HCT116 (cell line): Measurements from ENCODE around the gene RASSF3. TPM values are rescaled to one million over a fixed set of nuclear protein-coding genes. Genes with fewer than 3 reads are reported as not detected.

ENCODE experiments used
- ATAC-seq: fragments of 200-7000 bp; cut with Tn5 transposase; 2 replicates; pipeline ENCODE4 v1.9.1; 2020; ENCODE audit warnings: mild to moderate bottlenecking, moderate library complexity
- BruUV-seq: library from RNA; stranded (reverse); fragments of 400-500 nt; replicated peaks from 2 replicates; lab custom pipeline; 2021; lab: Mats Ljungman, UMichigan
- CTCF ChIA-PET: fragments of 300-600 bp; sonication (Branson Sonifier 250); formaldehyde crosslinking; loops from one replicate; lab custom pipeline; 2021; ENCODE audit warnings: antibody characterized with exemption; lab: Charles Lee
- POLR2A ChIA-PET: fragments of 300-600, 350-600 bp; sonication (Branson Sonifier 250); formaldehyde crosslinking; loops from one replicate; lab custom pipeline; 2021; ENCODE audit warnings: antibody characterized with exemption; lab: Charles Lee
- RAD21 ChIA-PET, 2 experiments: fragments of 300-600 bp; sonication (Branson Sonifier 250); formaldehyde crosslinking; loops; one replicate each; lab custom pipeline; 2023; ENCODE audit warnings: low total read pairs in 2 of 2; ENCODE audit not compliant: uncharacterized antibody in 2 of 2, unreplicated experiment in 2 of 2, low non-redundant PET in 1 of 2; lab: Charles Lee
- DNase-seq: peaks from one replicate; pipeline ENCODE4 v3.0.0-alpha.2; 2010; ENCODE audit warnings: low read depth, low spot score
- H2AFZ ChIP-seq: fragments of 200-600 bp; shearing (Covaris generic), sonication (generic); 2 replicates; pipeline ENCODE4 v1.6.1; 2017; ENCODE audit warnings: low read depth, mixed run types, mixed read lengths, antibody characterized with exemption, low read length; ENCODE audit not compliant: poor library complexity, severe bottlenecking
- H3K27ac ChIP-seq: 2 replicates; pipeline ENCODE4 v1.5.1; 2012; ENCODE audit warnings: low read depth, low read length
- H3K27me3 ChIP-seq: fragments of 200-600 bp; sonication (generic); 2 replicates; pipeline ENCODE4 v1.6.1; 2016; ENCODE audit warnings: mixed run types, low read length, mixed read lengths; ENCODE audit not compliant: insufficient read depth
- H3K36me3 ChIP-seq, 2 experiments: fragments of 200-500 bp in 1 of 2; fragments of 200-600 bp in 1 of 2; sonication (Bioruptor generic) in 1 of 2; sonication (generic) in 1 of 2; 2 replicates each; pipeline versions ENCODE4 v1.5.1 to v1.6.1; 2014 to 2016; ENCODE audit warnings: low read length in 2 of 2, inconsistent platforms in 1 of 2, mixed read lengths in 1 of 2, mixed run types in 1 of 2; ENCODE audit not compliant: insufficient read depth in 2 of 2, control insufficient read depth in 1 of 2
- H3K4me1 ChIP-seq, 2 experiments: fragments of 200-600 bp in 1 of 2; sonication (generic) in 1 of 2; 2 replicates each; pipeline versions ENCODE4 v1.5.1 to v1.6.1; 2012 to 2017; ENCODE audit warnings: low read length in 2 of 2, inconsistent platforms in 1 of 2, mild to moderate bottlenecking in 1 of 2, mixed read lengths in 1 of 2, mixed run types in 1 of 2, moderate library complexity in 1 of 2; ENCODE audit not compliant: insufficient read depth in 2 of 2, control insufficient read depth in 1 of 2
- H3K4me2 ChIP-seq: fragments of 200-600 bp; sonication (generic); 2 replicates; pipeline ENCODE4 v1.6.1; 2017; ENCODE audit warnings: mixed run types, low read length, mixed read lengths
- H3K4me3 ChIP-seq, 2 experiments: fragments of 200-600 bp in 1 of 2; sonication (generic) in 1 of 2; replicated peaks in 1 of 2; 2 replicates each; pipeline ENCODE4 v1.5.1; 2011 to 2016; ENCODE audit warnings: low read length in 2 of 2, control low read depth in 1 of 2, low read depth in 1 of 2, mild to moderate bottlenecking in 1 of 2, mixed read lengths in 1 of 2, mixed run types in 1 of 2
- H3K79me2 ChIP-seq: fragments of 200-600 bp; sonication (generic); 2 replicates; pipeline ENCODE4 v1.6.1; 2017; ENCODE audit warnings: mild to moderate bottlenecking, mixed run types, low read length, moderate library complexity, mixed read lengths; ENCODE audit not compliant: insufficient read depth
- H3K9ac ChIP-seq: fragments of 200-600 bp; sonication (generic); 2 replicates; pipeline ENCODE4 v1.6.1; 2016; ENCODE audit warnings: low read length, mixed read lengths
- H3K9me2 ChIP-seq: fragments of 200-600 bp; sonication (generic), shearing (Covaris generic); 2 replicates; pipeline ENCODE4 v1.6.1; 2017; ENCODE audit warnings: mixed run types, mild to moderate bottlenecking, moderate library complexity; ENCODE audit not compliant: insufficient read depth
- H3K9me3 ChIP-seq, 2 experiments: fragments of 200-500 bp in 1 of 2; fragments of 200-600 bp in 1 of 2; sonication (Bioruptor generic) in 1 of 2; sonication (generic) in 1 of 2; 2 replicates each; pipeline ENCODE4 v1.6.1; 2014 to 2017; ENCODE audit warnings: low read length in 2 of 2, mixed read lengths in 2 of 2, inconsistent platforms in 1 of 2, low read depth in 1 of 2, mild to moderate bottlenecking in 1 of 2, mixed run types in 1 of 2, moderate library complexity in 1 of 2; ENCODE audit not compliant: control insufficient read depth in 1 of 2, insufficient read depth in 1 of 2
- H4K20me1 ChIP-seq: fragments of 200-600 bp; sonication (generic), shearing (Covaris generic); 2 replicates; pipeline ENCODE4 v1.6.1; 2017; ENCODE audit warnings: mixed run types, mild to moderate bottlenecking, moderate library complexity; ENCODE audit not compliant: insufficient read depth
- CBX3 ChIP-seq: IDR thresholded peaks from 2 replicates; pipeline ENCODE4 v1.6.1; 2012; ENCODE audit warnings: low read depth
- EGR1 ChIP-seq: IDR thresholded peaks from 2 replicates; pipeline ENCODE4 v1.6.1; 2012; ENCODE audit warnings: low read depth
- ELF1 ChIP-seq: IDR thresholded peaks from 2 replicates; pipeline ENCODE4 v1.6.1; 2012; ENCODE audit warnings: low read depth, borderline replicate concordance
- EZH2 ChIP-seq: fragments of 200-600 bp; sonication (generic); IDR thresholded peaks from 2 replicates; pipeline ENCODE4 v1.6.1; 2017; ENCODE audit warnings: antibody characterized with exemption, mixed run types
- EZH2phosphoT487 ChIP-seq: fragments of 200-600 bp; IDR thresholded peaks from 2 replicates; pipeline ENCODE4 v1.6.1; 2018; ENCODE audit warnings: antibody characterized with exemption, borderline replicate concordance
- FOSL1 ChIP-seq: IDR thresholded peaks from 2 replicates; pipeline ENCODE4 v1.6.1; 2012; ENCODE audit warnings: low read depth
- JUND ChIP-seq: IDR thresholded peaks from 2 replicates; pipeline ENCODE4 v1.6.1; 2012
- POLR2A ChIP-seq: IDR thresholded peaks from 2 replicates; pipeline ENCODE4 v1.7.0; 2011; ENCODE audit warnings: borderline replicate concordance; ENCODE audit not compliant: insufficient read depth, insufficient read length; ENCODE audit errors: extremely low read depth
- POLR2AphosphoS5 ChIP-seq: IDR thresholded peaks from 2 replicates; pipeline ENCODE4 v1.6.1; 2011; ENCODE audit warnings: mild to moderate bottlenecking, low read depth, low read length, moderate library complexity
- RAD21 ChIP-seq: IDR thresholded peaks from 2 replicates; pipeline ENCODE4 v1.6.1; 2012; ENCODE audit warnings: low read depth, mild to moderate bottlenecking
- REST ChIP-seq: IDR thresholded peaks from 2 replicates; pipeline ENCODE4 v1.6.1; 2012; ENCODE audit warnings: low read depth
- SIN3A ChIP-seq: IDR thresholded peaks from 2 replicates; pipeline ENCODE4 v1.6.1; 2012; ENCODE audit warnings: low read depth
- SP1 ChIP-seq: IDR thresholded peaks from 2 replicates; pipeline ENCODE4 v1.6.1; 2012; ENCODE audit warnings: low read depth
- SRF ChIP-seq: IDR thresholded peaks from 2 replicates; pipeline ENCODE4 v1.6.1; 2012; ENCODE audit warnings: low read depth
- TCF7L2 ChIP-seq: IDR thresholded peaks from 2 replicates; pipeline ENCODE4 v1.7.0; 2011; ENCODE audit warnings: borderline replicate concordance, inconsistent platforms; ENCODE audit not compliant: insufficient read depth, insufficient read length; ENCODE audit errors: extremely low read depth
- YY1 ChIP-seq: IDR thresholded peaks from 2 replicates; pipeline ENCODE4 v1.6.1; 2011; ENCODE audit warnings: low read length, low read depth, moderate library complexity, mild to moderate bottlenecking; ENCODE audit not compliant: insufficient replicate concordance; ENCODE audit errors: extremely low read depth
- intact Hi-C: fragments of 100-400 bp; cut with micrococcal nuclease; formaldehyde crosslinking; loops from 2 replicates; pipeline ENCODE4 v1.10.0; 2022
- total RNA-seq: library from RNA; stranded (reverse); gene quantifications from one replicate; pipeline ENCODE4 v1.2.1, GENCODE V29; 2021; ENCODE audit not compliant: unreplicated experiment
- TF ChIP-seq, protein P1 (sequence below), 3 experiments: fragments of 200-600 bp in 1 of 3; sonication (generic) in 1 of 3; IDR thresholded peaks in 2 of 3; conservative IDR thresholded peaks in 1 of 3; 2 replicates each; pipeline ENCODE4 v1.5.1; 2012 to 2017; ENCODE audit warnings: low read depth in 2 of 3, low read length in 2 of 3, antibody characterized with exemption in 1 of 3, borderline replicate concordance in 1 of 3, control low read depth in 1 of 3, mild to moderate bottlenecking in 1 of 3, mixed read lengths in 1 of 3, mixed run types in 1 of 3, moderate library complexity in 1 of 3; ENCODE audit not compliant: insufficient read depth in 1 of 3
- TF ChIP-seq, protein P2 (sequence below): IDR thresholded peaks from 2 replicates; pipeline ENCODE4 v1.6.1; 2012

The RASSF3 gene
- total RNA-seq, 1 experiment from 2014 or later = 67.1 TPM

- Histone ChIP-seq H3K4me1 (no peaks in the 10 kb centered on the region), H3K36me3 (no peaks in the 10 kb centered on the region), H2AFZ (no peak overlapping the region), H3K4me3 (no peak overlapping the region), H3K79me2 (no peaks in the 10 kb centered on the region), H3K9me3 (peaks cover 0 to 6% of the 10 kb centered on the region in 2 experiments; a peak in 2 of 4 replicates), H4K20me1 (no peaks in the 10 kb centered on the region), H3K4me2 (no peak overlapping the region), H3K9ac (no peak overlapping the region), H3K27me3 (no peaks in the 10 kb centered on the region), H3K9me2 (no peaks in the 10 kb centered on the region)
- DNase-seq (no peak), ATAC-seq (no peak)
- ChIA-PET RAD21 (no interaction called here), CTCF (no interaction called here), POLR2A (no interaction called here)
- intact Hi-C loops = no loop called here
- BruUV-seq = no TSS peak
- TF ChIP-seq FOSL1 = no peak
- TF ChIP-seq TCF7L2 = no peak
- TF ChIP-seq, protein P1, sequence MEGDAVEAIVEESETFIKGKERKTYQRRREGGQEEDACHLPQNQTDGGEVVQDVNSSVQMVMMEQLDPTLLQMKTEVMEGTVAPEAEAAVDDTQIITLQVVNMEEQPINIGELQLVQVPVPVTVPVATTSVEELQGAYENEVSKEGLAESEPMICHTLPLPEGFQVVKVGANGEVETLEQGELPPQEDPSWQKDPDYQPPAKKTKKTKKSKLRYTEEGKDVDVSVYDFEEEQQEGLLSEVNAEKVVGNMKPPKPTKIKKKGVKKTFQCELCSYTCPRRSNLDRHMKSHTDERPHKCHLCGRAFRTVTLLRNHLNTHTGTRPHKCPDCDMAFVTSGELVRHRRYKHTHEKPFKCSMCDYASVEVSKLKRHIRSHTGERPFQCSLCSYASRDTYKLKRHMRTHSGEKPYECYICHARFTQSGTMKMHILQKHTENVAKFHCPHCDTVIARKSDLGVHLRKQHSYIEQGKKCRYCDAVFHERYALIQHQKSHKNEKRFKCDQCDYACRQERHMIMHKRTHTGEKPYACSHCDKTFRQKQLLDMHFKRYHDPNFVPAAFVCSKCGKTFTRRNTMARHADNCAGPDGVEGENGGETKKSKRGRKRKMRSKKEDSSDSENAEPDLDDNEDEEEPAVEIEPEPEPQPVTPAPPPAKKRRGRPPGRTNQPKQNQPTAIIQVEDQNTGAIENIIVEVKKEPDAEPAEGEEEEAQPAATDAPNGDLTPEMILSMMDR (IDR thresholded peaks at IDR 0.05 in 2 of 3, conservative IDR thresholded peaks at IDR 0.05 in 1 of 3; ENCODE audit: borderline replicate concordance in 1 of 3, insufficient read depth in 1 of 3, low read depth in 2 of 3, low read length in 2 of 3) = no peak
- TF ChIP-seq REST = no peak
- TF ChIP-seq YY1 = no peak
- TF ChIP-seq EZH2phosphoT487 = no peak
- no peak for TF ChIP-seq EZH2
- TF ChIP-seq POLR2A = no peak
- no peak for TF ChIP-seq ELF1
- TF ChIP-seq POLR2AphosphoS5 = no peak
- no peak for TF ChIP-seq SRF
- TF ChIP-seq, protein P2, sequence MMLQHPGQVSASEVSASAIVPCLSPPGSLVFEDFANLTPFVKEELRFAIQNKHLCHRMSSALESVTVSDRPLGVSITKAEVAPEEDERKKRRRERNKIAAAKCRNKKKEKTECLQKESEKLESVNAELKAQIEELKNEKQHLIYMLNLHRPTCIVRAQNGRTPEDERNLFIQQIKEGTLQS = no peak
- no peak for TF ChIP-seq SIN3A
- TF ChIP-seq SP1 = no peak
- no peak for TF ChIP-seq JUND
- no peak for TF ChIP-seq EGR1
- no peak for TF ChIP-seq RAD21
- TF ChIP-seq CBX3 = no peak
- TF ChIP-seq, all 23 proteins: peak for 0
- no peak overlapping the region for H3K27ac ChIP-seq
Observed at GRCh38 chr12:64577046-64577445, 33.2 kb upstream of the RASSF3 start.
